C4-2B (cell line): ENCODE results near the gene ARHGAP27.

Source experiments
- CTCF ChIP-seq: fragments of 450-650 bp; conservative IDR thresholded peaks from 2 replicates; pipeline ENCODE4 v1.5.1; 2017; ENCODE audit warnings: mild to moderate bottlenecking
- ZFX ChIP-seq: fragments of 450-650 bp; IDR thresholded peaks from 2 replicates; pipeline ENCODE4 v1.6.1; 2017

- TF ChIP-seq CTCF (no peak), ZFX (no peak)
These were observed 55.3 kb downstream of the ARHGAP27 start for GRCh38 chr17:45377401-45377800.
